H1 (cell line): ENCODE results near the gene DDX4. TPM values are rescaled to one million over a fixed set of nuclear protein-coding genes. Genes with fewer than 3 reads are reported as not detected.

ENCODE experiments used
- CTCF ChIA-PET: fragments of 300-600 bp; sonication (Branson Sonifier 250); formaldehyde crosslinking; loops from one replicate; lab custom pipeline; 2021; ENCODE audit not compliant: partially characterized antibody; lab: Charles Lee
- POLR2A ChIA-PET: fragments of 300-600 bp; sonication (Branson Sonifier 250); formaldehyde crosslinking; loops from one replicate; lab custom pipeline; 2021; ENCODE audit warnings: inconsistent platforms; ENCODE audit not compliant: partially characterized antibody; lab: Charles Lee
- DNase-seq, 2 experiments: peaks; one replicate each; pipeline versions ENCODE4 v3.0.0 to v3.0.0-alpha.2; 2010 to 2022; ENCODE audit warnings: low spot score in 2 of 2, low read depth in 1 of 2, mixed read lengths in 1 of 2
- FAIRE-seq: peaks from 2 replicates; lab custom pipeline; 2011; peaks lifted over from hg19 to GRCh38; lab: Jason Lieb, UNC
- H2AFZ ChIP-seq: 2 replicates; pipeline ENCODE4 v1.8.1; 2012; ENCODE audit warnings: low read length, inconsistent platforms
- H2AK5ac ChIP-seq: 2 replicates; pipeline ENCODE4 v1.6.1; 2013; ENCODE audit warnings: low read depth, low read length
- H2BK120ac ChIP-seq: replicated peaks from 2 replicates; pipeline ENCODE3; 2013; ENCODE audit warnings: low read depth, low read length, inconsistent platforms
- H2BK12ac ChIP-seq: 2 replicates; pipeline ENCODE4 v1.6.1; 2013; ENCODE audit warnings: low read depth, low read length
- H2BK15ac ChIP-seq: 2 replicates; pipeline ENCODE4 v1.6.1; 2013; ENCODE audit warnings: low read length
- H2BK20ac ChIP-seq: 2 replicates; pipeline ENCODE4 v1.6.1; 2013; ENCODE audit warnings: low read length
- H2BK5ac ChIP-seq: 2 replicates; pipeline ENCODE4 v1.6.1; 2013; ENCODE audit warnings: low read depth, low read length
- H3K14ac ChIP-seq: 2 replicates; pipeline ENCODE4 v1.6.1; 2013; ENCODE audit warnings: inconsistent platforms; ENCODE audit not compliant: insufficient read length
- H3K18ac ChIP-seq: 2 replicates; pipeline ENCODE4 v1.6.1; 2013; ENCODE audit warnings: low read length; ENCODE audit errors: extremely low read depth
- H3K23ac ChIP-seq: 2 replicates; pipeline ENCODE4 v1.6.1; 2013; ENCODE audit warnings: inconsistent platforms; ENCODE audit not compliant: insufficient read length
- H3K23me2 ChIP-seq: 2 replicates; pipeline ENCODE4 v1.6.1; 2013; ENCODE audit warnings: low read depth, low read length
- H3K27ac ChIP-seq: 2 replicates; pipeline ENCODE4 v1.6.1; 2011; ENCODE audit warnings: low read depth, low read length, inconsistent platforms
- H3K27me3 ChIP-seq, 4 experiments: replicated peaks in 1 of 4; 1 replicate in 1 of 4; 2 replicates in 3 of 4; pipeline versions ENCODE4 v1.6.1 to v1.8.1; 2011 to 2013; ENCODE audit warnings: low read length in 3 of 4, mild to moderate bottlenecking in 3 of 4, inconsistent platforms in 2 of 4, mixed read lengths in 2 of 4, moderate library complexity in 1 of 4; ENCODE audit not compliant: control insufficient read depth in 3 of 4, insufficient read depth in 3 of 4; ENCODE audit errors: extremely low read depth in 1 of 4
- H3K36me3 ChIP-seq, 4 experiments: 2 replicates each; pipeline versions ENCODE4 v1.6.1 to v1.8.1; 2011 to 2013; ENCODE audit warnings: mild to moderate bottlenecking in 4 of 4, low read length in 3 of 4, moderate library complexity in 2 of 4, control low read depth in 1 of 4, inconsistent platforms in 1 of 4; ENCODE audit not compliant: insufficient read depth in 4 of 4, control insufficient read depth in 2 of 4
- H3K4ac ChIP-seq: replicated peaks from 2 replicates; pipeline ENCODE3; 2013; ENCODE audit warnings: low read length, low read depth, mixed read lengths, inconsistent platforms; ENCODE audit not compliant: insufficient read length
- H3K4me1 ChIP-seq, 4 experiments: replicated peaks in 1 of 4; 1 replicate in 1 of 4; 2 replicates in 3 of 4; pipeline versions ENCODE4 v1.6.1 to v1.8.1; 2011 to 2013; ENCODE audit warnings: low read length in 3 of 4, inconsistent platforms in 2 of 4, mixed read lengths in 1 of 4; ENCODE audit not compliant: insufficient read depth in 4 of 4, control insufficient read depth in 3 of 4
- H3K4me2 ChIP-seq, 2 experiments: 2 replicates each; pipeline versions ENCODE4 v1.6.1 to v1.8.1; 2011 to 2013; ENCODE audit warnings: low read depth in 2 of 2, low read length in 2 of 2, control low read depth in 1 of 2, inconsistent platforms in 1 of 2, mild to moderate bottlenecking in 1 of 2; ENCODE audit not compliant: insufficient read depth in 1 of 2
- H3K4me3 ChIP-seq, 4 experiments: fragments of 200-600, 300-600 bp in 1 of 4; sonication (generic), shearing (Covaris generic), sonication (Bioruptor Twin) in 1 of 4; 2 replicates each; pipeline versions ENCODE4 v1.5.1 to v1.8.1; 2011 to 2016; ENCODE audit warnings: low read length in 4 of 4, low read depth in 3 of 4, control low read depth in 2 of 4, inconsistent platforms in 2 of 4, mild to moderate bottlenecking in 2 of 4, mixed read lengths in 1 of 4, moderate library complexity in 1 of 4; ENCODE audit not compliant: insufficient read depth in 2 of 4; ENCODE audit errors: extremely low read depth in 1 of 4
- H3K56ac ChIP-seq: replicated peaks from 2 replicates; pipeline ENCODE3; 2013; ENCODE audit warnings: low read depth, mild to moderate bottlenecking, mixed read lengths, low read length, inconsistent platforms; ENCODE audit not compliant: insufficient read length
- H3K79me1 ChIP-seq: 2 replicates; pipeline ENCODE4 v1.6.1; 2013; ENCODE audit warnings: low read depth, low read length, control low read depth
- H3K79me2 ChIP-seq, 2 experiments: 2 replicates each; pipeline versions ENCODE4 v1.6.1 to v1.8.1; 2012 to 2013; ENCODE audit warnings: low read length in 2 of 2, mild to moderate bottlenecking in 2 of 2, inconsistent platforms in 1 of 2; ENCODE audit not compliant: insufficient read depth in 2 of 2, control insufficient read depth in 1 of 2
- H3K9ac ChIP-seq, 4 experiments: replicated peaks in 1 of 4; 1 replicate in 1 of 4; 2 replicates in 3 of 4; pipeline versions ENCODE4 v1.6.1 to v1.8.1; 2011 to 2013; ENCODE audit warnings: low read depth in 3 of 4, low read length in 3 of 4, control low read depth in 2 of 4, mild to moderate bottlenecking in 2 of 4, moderate library complexity in 2 of 4, inconsistent platforms in 1 of 4; ENCODE audit errors: extremely low read depth in 1 of 4
- H3K9me3 ChIP-seq, 2 experiments: 2 replicates each; pipeline versions ENCODE4 v1.6.1 to v1.8.1; 2012 to 2013; ENCODE audit warnings: mild to moderate bottlenecking in 2 of 2, moderate library complexity in 2 of 2, control low read depth in 1 of 2, inconsistent platforms in 1 of 2, low read depth in 1 of 2, low read length in 1 of 2, mixed read lengths in 1 of 2; ENCODE audit not compliant: insufficient read depth in 2 of 2
- H4K20me1 ChIP-seq, 2 experiments: replicated peaks in 1 of 2; 2 replicates each; pipeline versions ENCODE3 to v1.8.1; 2011 to 2013; ENCODE audit warnings: inconsistent platforms in 2 of 2, low read length in 2 of 2, mild to moderate bottlenecking in 1 of 2; ENCODE audit not compliant: insufficient read depth in 2 of 2, control insufficient read depth in 1 of 2
- H4K5ac ChIP-seq: 2 replicates; pipeline ENCODE4 v1.6.1; 2013; ENCODE audit warnings: low read length, low read depth, mixed read lengths, inconsistent platforms; ENCODE audit not compliant: insufficient read length
- H4K8ac ChIP-seq: 2 replicates; pipeline ENCODE4 v1.8.0; 2013; ENCODE audit warnings: mild to moderate bottlenecking, moderate library complexity, low read length, inconsistent platforms; ENCODE audit not compliant: insufficient read depth; ENCODE audit errors: extremely low read depth
- H4K91ac ChIP-seq: replicated peaks from 2 replicates; pipeline ENCODE3; 2013; ENCODE audit warnings: low read length, mixed read lengths, inconsistent platforms; ENCODE audit not compliant: insufficient read length
- BCL11A ChIP-seq, 2 experiments: IDR thresholded peaks; one replicate each; pipeline ENCODE4 v1.6.1; 2011; ENCODE audit warnings: low read depth in 2 of 2, low read length in 2 of 2, mild to moderate bottlenecking in 2 of 2
- CTBP2 ChIP-seq: IDR thresholded peaks from 2 replicates; pipeline ENCODE4 v1.7.0; 2011; ENCODE audit warnings: borderline replicate concordance, mild to moderate bottlenecking, moderate library complexity, mixed read lengths, low read length; ENCODE audit not compliant: insufficient read depth, insufficient read length
- EP300 ChIP-seq, 2 experiments: IDR thresholded peaks; 1 replicate in 1 of 2; 2 replicates in 1 of 2; pipeline ENCODE4 v1.6.1; 2011 to 2012; ENCODE audit warnings: low read depth in 2 of 2, low read length in 2 of 2, mild to moderate bottlenecking in 2 of 2, borderline replicate concordance in 1 of 2, inconsistent platforms in 1 of 2, moderate library complexity in 1 of 2
- GABPA ChIP-seq: IDR thresholded peaks from 2 replicates; pipeline ENCODE4 v1.6.1; 2011; ENCODE audit warnings: mild to moderate bottlenecking, low read length, moderate library complexity, borderline replicate concordance; ENCODE audit not compliant: insufficient read depth
- GTF2F1 ChIP-seq: IDR thresholded peaks from 2 replicates; pipeline ENCODE4 v1.6.1; 2012; ENCODE audit warnings: low read depth, low read length, improper control_type of control experiment, borderline replicate concordance
- JUN ChIP-seq: IDR thresholded peaks from 2 replicates; pipeline ENCODE4 v1.6.1; 2011; ENCODE audit warnings: low read depth, mild to moderate bottlenecking, improper control_type of control experiment, low read length
- NANOG ChIP-seq: IDR thresholded peaks from 2 replicates; pipeline ENCODE4 v1.6.1; 2011; ENCODE audit warnings: low read length, low read depth, mild to moderate bottlenecking, inconsistent platforms; ENCODE audit not compliant: insufficient read depth, poor library complexity, severe bottlenecking
- NRF1 ChIP-seq: IDR thresholded peaks from 2 replicates; pipeline ENCODE4 v1.6.1; 2011; ENCODE audit warnings: mild to moderate bottlenecking, low read depth, low read length, improper control_type of control experiment
- POLR2AphosphoS5 ChIP-seq: IDR thresholded peaks from 2 replicates; pipeline ENCODE4 v1.6.1; 2011; ENCODE audit warnings: low read depth, low read length
- SIX5 ChIP-seq: IDR thresholded peaks from 2 replicates; pipeline ENCODE4 v1.6.1; 2011; ENCODE audit warnings: mild to moderate bottlenecking, low read depth, low read length
- SUZ12 ChIP-seq: fragments of 200-600 bp; sonication (generic); IDR thresholded peaks from 2 replicates; pipeline ENCODE4 v1.6.1; 2012; ENCODE audit warnings: mild to moderate bottlenecking, inconsistent platforms, low read length, moderate library complexity, mixed read lengths
- TBP ChIP-seq: IDR thresholded peaks from 2 replicates; pipeline ENCODE4 v1.6.1; 2011; ENCODE audit warnings: low read depth, low read length, improper control_type of control experiment
- WGBS, 2 experiments: shearing (Covaris generic) in 1 of 2; methylation state at CpG; one replicate each; pipeline versions ENCODE4 v1.1.6 to v1.1.7; 2013 to 2015; ENCODE audit warnings: low lambda C conversion rate in 2 of 2, mixed read lengths in 2 of 2, inconsistent platforms in 1 of 2, low coverage in 1 of 2, missing lambda C conversion rate in 1 of 2; ENCODE audit not compliant: insufficient replicate concordance in 2 of 2, insufficient coverage in 1 of 2, insufficient read length in 1 of 2; ENCODE audit errors: extremely low coverage in 1 of 2, missing lambda C conversion rate in 1 of 2; 5-methylcytosine and 5-hydroxymethylcytosine counted together
- polyA plus RNA-seq, 7 experiments: library from polyadenylated mRNA; depleted of rRNA in 3 of 7; stranded (reverse) in 5 of 7; unstranded in 2 of 7; fragments of >200 nt in 5 of 7; fragments of 200-250 nt in 2 of 7; gene quantifications; 1 replicate in 5 of 7; 2 replicates in 1 of 7; 4 replicates in 1 of 7; pipeline versions ENCODE4 v1.2.1 to v1.2.3, GENCODE V29; 2011 to 2013; ENCODE audit warnings: missing spikeins in 2 of 7, mixed read lengths in 2 of 7
- total RNA-seq: library from RNA; stranded (reverse); fragmentation: NEBNext Ultra II Directional; extraction: Animal tissue kit (Norgen Biotek cat#: 25700); gene quantifications from 2 replicates; pipeline ENCODE4 v1.2.1, GENCODE V29; 2021
- TF ChIP-seq, protein P1 (sequence below): IDR thresholded peaks from 2 replicates; pipeline ENCODE4 v1.6.1; 2012; ENCODE audit warnings: inconsistent platforms

The DDX4 gene
- total and polyA plus RNA-seq, 2 of the 8 experiments (the other 6 are each of a cell fraction or from before 2014, with no cell fraction given) = 0.15 TPM; not detected in 1

DNA sequence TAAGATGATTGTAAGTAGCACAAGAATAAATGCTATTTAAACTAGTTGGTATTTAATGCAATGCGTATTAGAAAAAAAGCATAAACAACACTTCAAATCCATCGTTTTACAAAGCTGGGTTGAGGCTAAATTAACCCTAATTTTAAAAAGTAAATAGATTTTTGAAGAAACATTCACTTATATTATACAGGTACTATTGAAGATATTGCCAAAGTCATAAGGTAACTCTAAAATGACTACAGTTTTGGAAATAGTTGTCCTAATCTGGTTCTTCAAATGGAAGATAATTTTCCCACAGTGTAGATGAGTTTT is 45.8 kb upstream of the DDX4 start:
- Histone ChIP-seq H2BK5ac (no peak overlapping the region), H4K20me1 (no peaks in the 10 kb centered on the region), H3K4me3 (no peak overlapping the region), H2BK20ac (no peak overlapping the region), H3K27me3 (no peaks in the 10 kb centered on the region), H3K4me2 (no peak overlapping the region), H2BK120ac (no peak overlapping the region), H3K79me1 (no peaks in the 10 kb centered on the region), H3K23ac (no peak overlapping the region), H3K36me3 (peaks cover 0 to 2% (median under 1%) of the 10 kb centered on the region in 4 experiments; a peak in 3 of 8 replicates), H3K4ac (no peak overlapping the region), H3K14ac (no peak overlapping the region), H3K79me2 (no peaks in the 10 kb centered on the region), H2BK12ac (no peak overlapping the region), H3K4me1 (peaks cover 0 to 7% (median 6%) of the 10 kb centered on the region in 4 experiments; a peak in 5 of 7 replicates), H4K8ac (no peak overlapping the region), H2AK5ac (no peak overlapping the region), H4K91ac (no peak overlapping the region), H2BK15ac (no peak overlapping the region), H4K5ac (no peak overlapping the region), H3K9me3 (peaks cover 0 to 2% of the 10 kb centered on the region in 2 experiments; a peak in 1 of 4 replicates), H3K23me2 (no peaks in the 10 kb centered on the region; the same call in 1 of the 2 replicates), H3K9ac (no peak overlapping the region), H3K18ac (no peak overlapping the region), H2AFZ (no peak overlapping the region), H3K27ac (no peak overlapping the region), H3K56ac (no peak overlapping the region)
- WGBS, 2 experiments = 70% methylated on average over 2 of the region's 2 CpGs; no CpG with 5 or more reads in 1 of the 2 experiments
- CTCF ChIA-PET = interaction anchor here (0.6 to 2.1 kb wide), 49 partner anchors 8 to 516 kb away, joined by 3 to 21 read pairs (median 4); no protein-coding TSS in a partner anchor
- POLR2A ChIA-PET = interaction anchor here (0.5 to 1.3 kb wide), 4 partner anchors 270 to 300 kb away, joined by 3 to 4 read pairs (median 3); no protein-coding TSS in a partner anchor
- FAIRE-seq (no peak), DNase-seq (no peak)
- TF ChIP-seq SUZ12 (no peak), BCL11A (IDR thresholded peaks at IDR 0.05; ENCODE audit: low read depth in 2 of 2, low read length in 2 of 2) (no peak), CTBP2 (no peak), NRF1 (no peak), POLR2AphosphoS5 (no peak), JUN (no peak), GABPA (no peak), GTF2F1 (no peak), TBP (no peak), NANOG (no peak), SIX5 (no peak), EP300 (IDR thresholded peaks at IDR 0.05; ENCODE audit: borderline replicate concordance in 1 of 2, low read depth in 2 of 2, low read length in 2 of 2) (no peak)
- TF ChIP-seq, protein P1, sequence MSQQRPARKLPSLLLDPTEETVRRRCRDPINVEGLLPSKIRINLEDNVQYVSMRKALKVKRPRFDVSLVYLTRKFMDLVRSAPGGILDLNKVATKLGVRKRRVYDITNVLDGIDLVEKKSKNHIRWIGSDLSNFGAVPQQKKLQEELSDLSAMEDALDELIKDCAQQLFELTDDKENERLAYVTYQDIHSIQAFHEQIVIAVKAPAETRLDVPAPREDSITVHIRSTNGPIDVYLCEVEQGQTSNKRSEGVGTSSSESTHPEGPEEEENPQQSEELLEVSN = no peak
